Left ventricle myocardium inferior (tissue), 1 donor: ENCODE results near the gene SMYD3. TPM values are rescaled to one million over a fixed set of nuclear protein-coding genes. Genes with fewer than 3 reads are reported as not detected.
A peak's percentile ranks its signal among the peaks of the same experiment; 100 is the strongest.
"Not testable (repeated sequence)": the region's sequence is repeated elsewhere in the genome, so short reads cannot be mapped to it uniquely, and the experiment has no call there.

Source experiments
- DNase-seq: peaks from one replicate; pipeline ENCODE4 v3.0.0-alpha.2; 2020
- H3K27ac ChIP-seq: fragments of 200-600 bp; replicated peaks from 2 replicates; pipeline ENCODE4 v1.8.0; 2021
- H3K27me3 ChIP-seq: fragments of 200-600 bp; 2 replicates; pipeline ENCODE4 v1.8.0; 2021; ENCODE audit warnings: low read depth
- H3K36me3 ChIP-seq: fragments of 200-600 bp; 2 replicates; pipeline ENCODE4 v1.8.0; 2021
- H3K4me1 ChIP-seq: fragments of 200-600 bp; 2 replicates; pipeline ENCODE4 v1.8.0; 2021
- H3K4me3 ChIP-seq: fragments of 200-600 bp; 2 replicates; pipeline ENCODE4 v1.8.0; 2021; ENCODE audit warnings: mild to moderate bottlenecking, moderate library complexity
- H3K9me3 ChIP-seq: fragments of 200-600 bp; replicated peaks from 2 replicates; pipeline ENCODE4 v1.8.0; 2021
- intact Hi-C: fragments of 100-400 bp; cut with micrococcal nuclease; formaldehyde crosslinking; loops from one replicate; pipeline ENCODE4 v1.11.0; 2022
- total RNA-seq: library from RNA; stranded (reverse); fragmentation: NEBNext Ultra II Directional; extraction: Animal tissue kit (Norgen Biotek cat#: 25700); gene quantifications from one replicate; pipeline ENCODE4 v1.2.1, GENCODE V29; 2021
- TF ChIP-seq, protein P1 (sequence below): fragments of 200-600 bp; IDR thresholded peaks from 2 replicates; pipeline ENCODE4 v1.8.0; 2021; ENCODE audit warnings: antibody characterized with exemption, mild to moderate bottlenecking, borderline replicate concordance
- donor health status: DM: no; HTN: yes; CAD: no; lungs with severe emphysema.

The SMYD3 gene
- total RNA-seq, 1 donor from 2014 or later, result 9.9 TPM

DNA sequence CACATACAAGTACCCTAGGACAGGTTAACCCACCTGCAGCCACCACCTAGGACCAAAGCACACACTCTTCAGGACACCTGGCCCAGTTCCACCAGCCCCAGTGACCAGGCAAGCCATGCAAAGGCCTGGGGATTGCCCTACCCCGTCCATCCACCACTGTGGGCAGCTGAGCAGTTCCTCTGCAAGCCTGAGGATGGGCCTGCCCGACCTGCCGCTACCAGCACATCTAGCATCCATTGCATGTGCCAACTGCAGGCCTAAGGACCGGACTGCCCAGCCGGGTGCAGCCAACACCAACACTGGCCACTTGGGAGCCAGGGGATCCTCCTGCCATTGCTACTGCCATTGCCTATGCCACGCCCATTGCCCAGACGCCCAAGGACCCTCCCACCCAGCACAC, 558.3 kb downstream of the SMYD3 start:
- Histone ChIP-seq H3K9me3 (peaks cover 16% of the 10 kb centered on the region), H3K27me3 (no peaks in the 10 kb centered on the region), H3K27ac (no peak overlapping the region), H3K4me1 (peaks cover 5% of the 10 kb centered on the region), H3K4me3 (no peak overlapping the region), H3K36me3 (no peaks in the 10 kb centered on the region)
- TF ChIP-seq, protein P1, sequence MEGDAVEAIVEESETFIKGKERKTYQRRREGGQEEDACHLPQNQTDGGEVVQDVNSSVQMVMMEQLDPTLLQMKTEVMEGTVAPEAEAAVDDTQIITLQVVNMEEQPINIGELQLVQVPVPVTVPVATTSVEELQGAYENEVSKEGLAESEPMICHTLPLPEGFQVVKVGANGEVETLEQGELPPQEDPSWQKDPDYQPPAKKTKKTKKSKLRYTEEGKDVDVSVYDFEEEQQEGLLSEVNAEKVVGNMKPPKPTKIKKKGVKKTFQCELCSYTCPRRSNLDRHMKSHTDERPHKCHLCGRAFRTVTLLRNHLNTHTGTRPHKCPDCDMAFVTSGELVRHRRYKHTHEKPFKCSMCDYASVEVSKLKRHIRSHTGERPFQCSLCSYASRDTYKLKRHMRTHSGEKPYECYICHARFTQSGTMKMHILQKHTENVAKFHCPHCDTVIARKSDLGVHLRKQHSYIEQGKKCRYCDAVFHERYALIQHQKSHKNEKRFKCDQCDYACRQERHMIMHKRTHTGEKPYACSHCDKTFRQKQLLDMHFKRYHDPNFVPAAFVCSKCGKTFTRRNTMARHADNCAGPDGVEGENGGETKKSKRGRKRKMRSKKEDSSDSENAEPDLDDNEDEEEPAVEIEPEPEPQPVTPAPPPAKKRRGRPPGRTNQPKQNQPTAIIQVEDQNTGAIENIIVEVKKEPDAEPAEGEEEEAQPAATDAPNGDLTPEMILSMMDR, result no peak
- intact Hi-C loops, result no loop called here
- DNase-seq, result no peak

DNA sequence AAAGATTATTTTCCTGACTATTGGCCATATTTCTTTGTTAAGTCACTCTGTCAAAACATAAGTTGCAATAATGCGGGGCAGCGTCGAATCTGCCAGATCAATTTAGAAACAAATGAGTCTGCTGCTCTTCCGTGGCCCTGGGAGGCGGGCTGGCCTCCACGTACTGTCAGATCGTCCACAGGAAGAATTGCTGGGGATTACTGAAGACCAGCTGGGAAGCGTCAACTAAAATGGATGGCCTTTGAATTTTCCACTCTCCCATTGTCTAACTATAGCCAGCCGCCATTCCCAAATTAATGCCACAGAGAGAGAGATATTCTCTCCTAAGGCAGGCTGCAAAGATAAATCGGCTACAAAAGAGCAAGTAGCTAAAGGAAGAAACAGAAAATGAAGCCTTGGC, 560.2 kb downstream of the SMYD3 start:
- peak overlapping the region; percentile 22 for H3K4me3 ChIP-seq
- intact Hi-C loops, result no loop called here
- no peak for DNase-seq
- TF ChIP-seq, protein P1, result no peak
- H3K27ac ChIP-seq, result no peak overlapping the region
- no peaks in the 10 kb centered on the region for H3K27me3 ChIP-seq
- no peaks in the 10 kb centered on the region for H3K36me3 ChIP-seq
- peaks cover 16% of the 10 kb centered on the region for H3K9me3 ChIP-seq
- H3K4me1 ChIP-seq, result no peaks in the 10 kb centered on the region

DNA sequence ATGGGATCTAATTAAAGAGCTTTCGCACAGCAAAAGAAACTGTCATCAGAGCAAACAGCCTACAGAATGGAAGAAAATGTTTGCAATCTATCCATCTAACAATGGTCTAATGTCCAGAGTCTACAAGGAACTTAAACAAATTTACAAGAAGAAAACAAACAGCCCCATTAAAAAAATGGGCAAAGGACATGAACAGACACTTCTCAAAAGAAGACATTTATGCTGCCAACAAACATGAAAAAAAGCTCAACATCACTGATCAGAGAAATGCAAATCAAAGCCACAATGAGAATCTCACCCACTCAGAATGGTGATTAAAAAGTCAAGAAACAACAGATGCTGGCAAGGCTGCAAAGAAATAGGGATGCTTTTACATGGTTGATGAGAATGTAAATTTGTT, 561.9 kb downstream of the SMYD3 start:
- H3K27me3 ChIP-seq, intact Hi-C loops, H3K36me3 ChIP-seq, H3K27ac ChIP-seq, DNase-seq, H3K4me3 ChIP-seq, H3K4me1 ChIP-seq: not testable (repeated sequence)
- H3K9me3 ChIP-seq, result peaks cover 16% of the 10 kb centered on the region

DNA sequence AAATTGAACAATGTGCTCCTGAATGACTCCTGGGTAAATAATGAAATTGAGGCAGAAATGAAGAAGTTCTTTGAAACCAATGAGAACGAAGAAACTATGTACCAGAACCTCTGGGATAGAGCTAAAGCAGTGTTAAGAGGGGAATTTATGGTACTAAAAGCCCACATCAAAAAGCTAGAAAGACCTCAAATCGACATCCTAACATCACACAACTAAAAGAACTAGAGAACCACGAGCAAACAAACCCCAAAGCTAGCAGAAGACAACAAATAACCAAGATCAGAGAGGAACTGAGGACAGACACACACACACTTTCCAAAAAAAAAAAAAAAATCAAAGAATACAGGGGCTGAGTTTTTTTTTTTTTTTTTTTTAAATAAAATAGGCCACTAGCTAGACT, 564.2 kb downstream of the SMYD3 start:
- intact Hi-C loops, result no loop called here
- H3K4me1 ChIP-seq, result no peaks in the 10 kb centered on the region
- H3K9me3 ChIP-seq, result peaks cover 16% of the 10 kb centered on the region
- no peaks in the 10 kb centered on the region for H3K36me3 ChIP-seq
- no peak overlapping the region for H3K27ac ChIP-seq
- no peaks in the 10 kb centered on the region for H3K27me3 ChIP-seq
- DNase-seq, result no peak
- no peak overlapping the region for H3K4me3 ChIP-seq
- TF ChIP-seq, protein P1, result no peak

DNA sequence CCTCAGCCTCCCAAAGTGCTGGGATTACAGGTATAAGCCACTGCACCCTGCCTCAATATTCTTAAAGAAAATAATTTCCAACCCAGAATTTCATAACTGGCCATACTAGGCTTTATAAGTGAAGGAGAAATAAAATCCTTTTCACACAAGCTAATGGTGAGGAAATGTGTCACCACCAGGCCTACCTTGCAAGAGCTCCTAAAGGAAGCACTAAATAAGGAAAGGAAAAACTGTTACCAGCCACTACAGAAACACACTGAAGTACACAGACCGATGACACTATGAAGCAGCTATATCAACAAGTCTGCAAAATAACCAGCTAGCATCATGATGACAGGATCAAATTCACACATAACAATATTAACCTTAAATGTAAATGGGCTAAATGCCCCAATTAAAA, 565.3 kb downstream of the SMYD3 start:
- H3K27me3 ChIP-seq, H3K4me1 ChIP-seq, DNase-seq, intact Hi-C loops, H3K4me3 ChIP-seq, H3K36me3 ChIP-seq, H3K27ac ChIP-seq: not testable (repeated sequence)
- peaks cover 16% of the 10 kb centered on the region for H3K9me3 ChIP-seq

DNA sequence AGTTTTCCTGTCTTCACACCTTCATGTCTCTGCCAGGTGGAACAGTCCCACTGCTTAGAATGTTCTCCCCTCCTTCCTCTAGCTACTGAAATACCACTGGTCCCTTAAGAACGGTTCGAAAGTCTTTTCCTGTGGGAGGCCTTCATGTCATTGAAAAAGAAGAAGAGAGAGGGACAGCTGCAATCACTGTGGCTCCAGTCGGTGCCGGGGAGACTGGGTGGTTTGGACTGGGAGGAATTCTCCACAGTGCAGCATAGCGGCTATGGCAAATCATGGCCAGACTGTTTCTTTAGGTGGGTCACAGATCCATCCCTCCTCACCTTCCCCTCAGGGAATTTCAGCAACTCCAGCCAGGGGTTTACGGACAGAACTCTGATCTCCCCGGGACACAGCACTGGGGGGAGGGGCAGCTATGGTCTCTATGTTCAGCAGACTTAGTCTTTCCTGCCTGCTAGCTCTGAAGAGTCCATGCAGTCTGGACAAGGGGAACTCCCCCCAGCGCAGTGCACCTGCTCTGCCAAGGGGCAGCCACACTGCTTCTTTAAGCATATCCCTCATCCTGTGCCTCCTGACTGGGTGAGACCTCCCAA, 567.2 kb downstream of the SMYD3 start:
- no peak overlapping the region for H3K4me3 ChIP-seq
- H3K9me3 ChIP-seq, result peaks cover 6% of the 10 kb centered on the region
- TF ChIP-seq, protein P1, result no peak
- no peaks in the 10 kb centered on the region for H3K4me1 ChIP-seq
- H3K27me3 ChIP-seq, result no peaks in the 10 kb centered on the region
- no peaks in the 10 kb centered on the region for H3K36me3 ChIP-seq
- no peak for DNase-seq
- no peak overlapping the region for H3K27ac ChIP-seq
- intact Hi-C loops, result no loop called here
